ENCODE data around the gene WWC2.

DNA sequence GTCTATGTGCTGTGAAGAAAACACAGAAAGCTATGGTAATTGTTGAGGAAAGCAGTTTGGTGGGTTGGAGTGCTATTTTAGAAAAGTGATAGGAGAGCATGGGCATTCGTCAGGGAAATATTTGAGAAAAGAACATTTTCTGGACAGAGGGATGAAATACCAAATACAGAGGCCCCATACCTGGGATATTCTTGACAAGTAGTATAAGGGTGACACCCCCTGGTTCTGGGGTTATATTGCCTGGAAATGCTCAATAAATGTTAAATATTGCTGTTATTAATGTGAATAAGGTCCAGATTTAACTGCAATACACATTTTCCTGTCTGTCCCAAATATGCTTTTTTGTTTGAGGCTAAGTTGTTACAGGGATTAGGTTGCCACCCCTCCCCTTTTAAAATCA is 42.9 kb downstream of the WWC2 start:
- TF ChIP-seq, protein P1, sequence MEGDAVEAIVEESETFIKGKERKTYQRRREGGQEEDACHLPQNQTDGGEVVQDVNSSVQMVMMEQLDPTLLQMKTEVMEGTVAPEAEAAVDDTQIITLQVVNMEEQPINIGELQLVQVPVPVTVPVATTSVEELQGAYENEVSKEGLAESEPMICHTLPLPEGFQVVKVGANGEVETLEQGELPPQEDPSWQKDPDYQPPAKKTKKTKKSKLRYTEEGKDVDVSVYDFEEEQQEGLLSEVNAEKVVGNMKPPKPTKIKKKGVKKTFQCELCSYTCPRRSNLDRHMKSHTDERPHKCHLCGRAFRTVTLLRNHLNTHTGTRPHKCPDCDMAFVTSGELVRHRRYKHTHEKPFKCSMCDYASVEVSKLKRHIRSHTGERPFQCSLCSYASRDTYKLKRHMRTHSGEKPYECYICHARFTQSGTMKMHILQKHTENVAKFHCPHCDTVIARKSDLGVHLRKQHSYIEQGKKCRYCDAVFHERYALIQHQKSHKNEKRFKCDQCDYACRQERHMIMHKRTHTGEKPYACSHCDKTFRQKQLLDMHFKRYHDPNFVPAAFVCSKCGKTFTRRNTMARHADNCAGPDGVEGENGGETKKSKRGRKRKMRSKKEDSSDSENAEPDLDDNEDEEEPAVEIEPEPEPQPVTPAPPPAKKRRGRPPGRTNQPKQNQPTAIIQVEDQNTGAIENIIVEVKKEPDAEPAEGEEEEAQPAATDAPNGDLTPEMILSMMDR (IDR thresholded peaks at IDR 0.05; ENCODE audit: insufficient read depth, low read length, poor library complexity, severe bottlenecking): no peak
- no peak for TF ChIP-seq EZH2phosphoT487 (conservative IDR thresholded peaks at IDR 0.05; ENCODE audit: low read length)
